SKM-1 treated with dmso at 0.1 percent for 144 hours (cell line): ENCODE measurements around the gene SKA2.
"Not testable (repeated sequence)": the region's sequence is repeated elsewhere in the genome, so short reads cannot be mapped to it uniquely, and the experiment has no call there.

Experiments used
- DNase-seq: peaks from one replicate; lab custom pipeline; 2025; ENCODE audit not compliant: unreplicated experiment; lab: John Stamatoyannopoulos, UW

Gene SKA2

DNA sequence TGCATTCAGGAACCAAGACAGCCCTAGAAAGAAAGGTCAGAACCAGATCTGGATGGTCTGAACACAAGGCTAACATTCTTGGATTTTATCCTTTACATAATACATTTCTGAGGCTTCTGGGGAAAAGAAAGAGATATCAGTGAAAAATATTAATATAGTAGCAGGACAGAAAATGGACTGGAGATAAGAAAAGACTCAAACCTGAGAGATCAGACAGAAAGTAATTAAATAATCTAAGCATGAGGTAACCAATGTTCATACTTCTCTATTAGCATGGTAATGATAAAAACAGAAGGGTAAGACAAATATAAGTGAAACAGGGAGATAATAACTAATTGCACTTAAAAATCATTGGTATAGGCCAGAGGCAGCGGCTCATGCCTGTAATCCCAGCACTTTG is 53.8 kb downstream of the SKA2 start:
- DNase-seq, result no peak

DNA sequence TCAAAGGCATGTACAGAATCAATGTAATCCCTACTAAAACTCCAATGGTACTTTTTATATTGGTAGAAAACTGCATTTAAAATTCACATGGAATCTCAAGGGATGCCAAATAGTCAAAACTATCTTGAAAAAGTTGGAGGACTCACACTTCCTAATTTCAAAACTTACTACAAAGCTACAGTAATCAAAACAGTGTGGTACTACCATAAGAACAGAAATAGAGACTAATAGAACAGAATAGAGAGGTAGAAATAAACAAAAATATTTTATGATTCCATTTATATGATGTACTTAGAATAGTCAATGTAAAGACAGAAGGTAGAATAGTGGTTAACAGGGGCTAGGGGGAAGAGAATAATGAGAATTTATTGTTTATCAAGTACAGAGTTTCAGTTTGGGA is 57.1 kb downstream of the SKA2 start:
- DNase-seq, result no peak

DNA sequence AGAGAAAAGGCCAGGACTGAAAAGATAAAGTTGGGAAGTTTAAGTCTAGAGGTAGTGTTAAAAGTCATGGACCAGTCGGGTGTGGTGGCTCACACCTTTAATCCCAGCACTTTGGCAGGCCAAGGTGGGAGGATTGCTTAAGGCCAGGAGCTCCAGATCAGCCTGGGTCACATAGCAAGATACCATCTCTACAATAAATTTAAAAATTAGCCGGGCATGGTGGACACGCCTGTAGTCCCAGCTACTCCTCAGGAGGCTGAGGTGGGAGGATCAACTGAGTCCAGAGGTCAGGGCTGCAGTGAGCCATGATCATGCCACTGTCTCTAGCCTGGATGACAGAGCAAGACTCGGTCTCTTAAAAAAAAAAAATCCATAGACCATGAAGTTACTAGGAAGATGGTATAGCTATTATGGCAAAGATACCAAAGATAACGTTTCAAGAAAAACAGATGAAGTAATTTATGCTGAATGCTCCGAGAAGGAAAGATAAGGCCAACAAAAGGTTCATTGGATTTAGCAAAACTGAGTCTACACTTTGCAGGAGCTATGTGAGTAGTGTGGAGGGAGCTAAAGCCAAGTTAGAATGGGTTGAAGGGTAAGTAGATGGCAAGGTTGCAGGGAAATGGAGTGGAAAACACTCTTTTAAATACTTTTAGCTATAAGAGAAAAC is 60.0 kb downstream of the SKA2 start:
- no peak for DNase-seq

DNA sequence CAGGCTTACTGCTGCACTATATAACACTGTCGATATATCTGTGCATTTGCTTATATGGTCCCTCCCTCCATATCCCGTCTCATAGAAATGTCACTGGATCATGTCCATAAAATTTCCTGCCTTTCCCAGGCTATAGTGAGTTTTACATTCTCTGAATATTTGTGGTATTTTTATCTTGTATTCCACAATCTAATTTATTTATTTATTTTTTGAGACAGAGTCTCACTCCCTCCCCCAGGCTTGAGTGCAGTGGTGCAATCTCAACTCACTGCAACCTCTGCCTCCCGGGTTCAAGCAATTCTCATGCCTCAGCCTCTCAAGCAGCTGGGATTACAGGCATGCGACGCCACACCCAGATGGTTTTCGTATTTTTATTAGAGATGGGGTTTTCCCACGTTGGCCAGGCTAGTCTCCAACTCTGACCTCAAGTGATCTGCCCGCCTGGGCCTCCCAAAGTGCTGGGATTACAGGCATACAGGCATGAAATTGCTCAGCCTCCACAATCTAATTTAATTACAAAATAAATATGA is 61.2 kb downstream of the SKA2 start:
- DNase-seq, result no peak

DNA sequence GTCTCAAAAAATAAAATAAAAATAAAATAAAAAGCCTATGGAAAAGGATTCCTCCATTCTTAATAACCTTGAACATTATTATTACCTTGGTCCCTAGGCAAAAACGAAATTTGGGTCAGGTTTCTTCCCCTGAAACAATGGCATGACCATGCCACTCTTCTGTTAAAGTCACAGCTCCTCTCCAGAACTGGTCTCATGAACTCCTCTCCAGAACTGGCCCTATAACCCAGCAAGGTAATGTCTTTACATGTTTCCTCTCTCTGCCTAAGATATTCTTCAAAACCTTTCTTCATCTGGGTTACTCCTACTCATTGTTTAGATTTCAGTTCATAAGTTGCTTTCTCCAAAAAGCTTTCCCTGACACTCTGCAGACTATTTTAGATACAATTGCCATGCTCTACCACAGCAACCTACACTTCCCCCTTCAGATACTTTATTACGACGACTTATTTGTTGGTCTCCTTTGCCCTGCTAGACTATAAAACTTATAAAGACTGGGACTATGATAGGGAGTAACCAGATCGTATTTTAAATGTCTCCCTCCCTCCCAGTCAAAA is 61.8 kb downstream of the SKA2 start:
- no peak for DNase-seq

DNA sequence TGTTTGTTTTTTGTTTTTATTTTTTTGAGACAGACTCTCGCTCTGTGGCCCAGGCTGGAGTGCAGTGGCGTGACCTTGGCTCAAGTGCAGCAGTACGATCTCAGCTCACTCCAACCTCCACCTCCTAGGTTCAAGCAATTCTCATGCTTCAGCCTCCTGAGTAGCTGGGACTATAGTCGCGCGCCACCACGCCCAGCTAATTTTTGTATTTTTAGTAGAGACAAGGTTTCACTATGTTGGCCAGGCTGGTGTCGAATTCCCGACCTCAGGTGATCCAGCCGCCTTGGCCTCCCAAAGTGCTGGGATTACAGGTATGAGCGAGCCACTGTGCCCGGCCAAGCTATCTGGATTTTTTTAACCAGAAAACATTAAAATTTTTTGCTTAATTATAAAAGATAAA is 64.4 kb downstream of the SKA2 start:
- not testable (repeated sequence) for DNase-seq

DNA sequence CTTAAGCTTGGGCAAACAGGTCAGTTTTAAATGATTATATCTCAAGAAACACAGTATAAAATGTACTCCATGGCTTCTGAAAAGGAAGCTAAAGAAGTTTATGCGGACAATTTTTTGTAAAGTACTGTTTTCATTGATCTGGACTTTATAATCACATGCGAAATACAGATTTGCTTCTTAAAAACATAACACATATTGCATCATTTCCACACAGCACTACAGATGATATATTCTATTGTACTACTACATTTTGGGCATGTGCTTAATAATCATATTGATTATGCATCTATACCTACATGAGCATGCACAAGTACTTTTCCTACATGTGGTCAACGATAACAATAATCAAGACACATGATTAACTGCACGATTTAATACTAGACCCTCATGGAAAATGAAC is 70.8 kb downstream of the SKA2 start:
- no peak for DNase-seq

DNA sequence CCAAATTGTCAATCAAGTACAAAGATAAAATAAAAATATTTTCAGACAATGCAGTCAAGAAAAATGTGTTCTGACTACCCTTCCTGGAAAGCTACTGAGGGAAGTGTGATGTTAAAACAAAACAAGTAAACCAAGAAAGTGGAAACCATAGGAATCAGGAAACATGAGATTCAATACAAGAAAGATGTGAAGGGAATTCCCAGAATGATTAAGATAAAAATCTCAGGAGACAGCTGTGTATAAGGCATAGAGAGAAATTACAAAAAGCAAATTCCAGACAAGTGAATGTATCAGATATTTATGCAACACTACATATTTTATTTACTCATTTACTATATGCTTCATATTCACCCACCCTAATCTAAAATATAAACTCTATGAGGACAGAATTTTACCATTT is 80.5 kb downstream of the SKA2 start:
- no peak for DNase-seq

DNA sequence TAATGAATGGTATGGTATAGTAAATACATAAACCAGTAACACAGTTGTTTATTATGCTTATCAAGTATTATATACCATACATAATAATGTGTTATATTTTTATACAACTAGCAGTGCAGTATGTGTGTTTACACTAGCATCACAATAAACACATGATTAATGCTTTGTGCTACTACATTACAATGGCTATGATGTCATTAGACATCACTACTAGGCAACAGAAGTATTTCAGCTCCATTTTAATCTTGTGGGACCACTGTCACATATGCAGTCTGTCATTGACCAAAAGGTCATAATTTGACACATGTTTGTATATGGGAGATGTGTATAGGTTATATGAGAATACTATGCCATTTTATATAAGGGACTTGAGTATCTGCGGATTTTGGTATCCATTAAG is 81.0 kb downstream of the SKA2 start:
- no peak for DNase-seq

DNA sequence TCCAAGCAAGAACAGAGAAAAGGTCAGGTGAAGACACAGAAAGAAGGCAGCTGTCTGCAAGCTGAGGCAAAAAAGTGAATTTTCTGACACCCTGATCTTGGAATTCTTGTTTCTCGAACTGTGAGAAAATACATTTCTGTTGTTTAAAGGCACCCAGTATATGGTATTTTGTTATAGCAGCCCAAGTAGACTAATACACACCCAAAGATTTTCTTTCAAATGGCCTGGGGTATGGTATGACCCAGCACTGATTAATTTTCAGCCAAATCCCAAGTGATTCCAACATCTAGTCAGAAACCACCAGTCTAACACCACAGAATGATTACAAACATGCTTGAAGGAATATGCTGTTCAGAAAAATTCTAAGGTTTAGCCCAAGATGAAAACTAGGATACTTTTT is 85.1 kb downstream of the SKA2 start:
- no peak for DNase-seq

DNA sequence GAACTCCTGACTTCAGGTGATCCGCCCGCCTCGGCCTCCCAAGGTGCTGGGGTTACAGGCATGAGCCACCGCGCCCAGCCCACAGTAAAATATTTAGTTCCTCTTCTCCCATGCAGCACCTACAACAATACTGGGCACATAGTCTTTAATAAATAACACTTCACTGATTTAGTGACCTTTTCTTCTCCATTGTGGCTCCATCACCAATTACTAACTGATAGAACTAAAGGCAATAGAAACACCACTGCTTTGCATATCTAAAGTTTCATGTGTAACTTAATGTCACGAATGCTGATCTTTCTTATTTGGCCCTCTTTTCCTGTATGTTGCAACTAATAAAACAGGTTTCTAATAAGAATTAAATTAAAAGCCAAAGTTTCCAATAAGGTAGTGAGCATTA is 87.2 kb downstream of the SKA2 start:
- DNase-seq, result no peak

DNA sequence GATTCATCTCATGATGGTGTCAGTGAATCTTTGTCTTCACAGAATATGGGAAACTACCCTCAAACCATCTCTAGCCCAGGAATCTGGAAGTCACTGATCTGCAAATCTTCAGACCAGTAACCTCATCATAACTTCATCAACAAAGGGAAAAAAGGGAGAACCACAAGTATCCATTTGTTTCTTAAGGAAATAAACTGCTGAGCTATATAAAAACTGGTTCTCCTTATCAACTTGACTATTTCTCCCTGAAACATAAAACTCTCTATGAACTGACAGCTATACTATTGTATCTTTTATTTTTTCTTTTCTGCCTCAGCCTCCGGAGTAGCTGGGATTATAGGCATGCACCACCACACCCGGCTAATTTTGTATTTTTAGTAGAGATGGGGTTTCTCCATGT is 87.6 kb downstream of the SKA2 start:
- DNase-seq, result no peak

DNA sequence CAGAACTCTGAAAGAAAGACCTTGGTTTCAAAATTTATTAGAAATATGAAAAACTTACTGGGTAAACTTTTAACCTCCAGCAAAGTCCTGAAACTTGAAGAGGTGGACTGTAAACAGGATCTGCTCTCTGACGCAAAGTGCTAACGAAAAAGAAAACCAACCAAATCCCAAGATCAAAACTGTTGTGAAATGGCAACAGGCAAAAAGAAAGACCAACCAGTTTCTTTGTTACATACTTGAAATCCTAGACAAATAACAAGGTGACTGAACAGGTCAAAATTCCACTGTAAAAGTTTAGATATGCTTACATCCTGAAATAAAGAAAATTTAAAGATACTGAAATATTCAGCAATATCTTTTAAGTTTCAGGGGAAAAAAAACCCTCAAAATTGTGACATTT is 92.5 kb downstream of the SKA2 start:
- no peak for DNase-seq
